22Rv1 (cell line): ENCODE results near the gene SPATS2L.

Experiments used
- CTCF ChIP-seq: fragments of 450-650 bp; IDR thresholded peaks from 2 replicates; pipeline ENCODE4 v1.5.1; 2017; ENCODE audit warnings: mild to moderate bottlenecking
- ZFX ChIP-seq: fragments of 450-650 bp; IDR thresholded peaks from 2 replicates; pipeline ENCODE4 v1.6.1; 2017; ENCODE audit warnings: antibody characterized with exemption, borderline replicate concordance

GRCh38 chr2:200404615-200405014 is 98.1 kb downstream of the SPATS2L start:
- TF ChIP-seq CTCF (no peak), ZFX (no peak)
